IPS-15b (cell line): ENCODE measurements around the gene AARSD1.

Source experiments
- H3K27me3 ChIP-seq: one replicate; pipeline ENCODE4 v1.6.1; 2013; ENCODE audit warnings: low read length; ENCODE audit not compliant: control insufficient read depth, insufficient read depth
- H3K36me3 ChIP-seq: one replicate; pipeline ENCODE4 v1.6.1; 2013; ENCODE audit warnings: low read length; ENCODE audit not compliant: control insufficient read depth, insufficient read depth
- H3K4me1 ChIP-seq: one replicate; pipeline ENCODE4 v1.6.1; 2013; ENCODE audit warnings: mild to moderate bottlenecking, low read length; ENCODE audit not compliant: control insufficient read depth, insufficient read depth
- H3K4me3 ChIP-seq: one replicate; pipeline ENCODE4 v1.5.1; 2013; ENCODE audit warnings: low read depth, low read length
- H3K9ac ChIP-seq: one replicate; pipeline ENCODE4 v1.6.1; 2013; ENCODE audit warnings: low read depth, mild to moderate bottlenecking, low read length
- H3K9me3 ChIP-seq: one replicate; pipeline ENCODE4 v1.6.1; 2013; ENCODE audit warnings: mild to moderate bottlenecking, low read length; ENCODE audit not compliant: control insufficient read depth, insufficient read depth

Gene AARSD1

GRCh38 chr17:42913981-42914617 is 50.2 kb downstream of the AARSD1 start:
- Histone ChIP-seq H3K27me3 (no peaks in the 10 kb centered on the region), H3K4me1 (peaks cover 5% of the 10 kb centered on the region), H3K9me3 (no peaks in the 10 kb centered on the region), H3K4me3 (no peak overlapping the region), H3K9ac (no peak overlapping the region), H3K36me3 (no peaks in the 10 kb centered on the region)

DNA sequence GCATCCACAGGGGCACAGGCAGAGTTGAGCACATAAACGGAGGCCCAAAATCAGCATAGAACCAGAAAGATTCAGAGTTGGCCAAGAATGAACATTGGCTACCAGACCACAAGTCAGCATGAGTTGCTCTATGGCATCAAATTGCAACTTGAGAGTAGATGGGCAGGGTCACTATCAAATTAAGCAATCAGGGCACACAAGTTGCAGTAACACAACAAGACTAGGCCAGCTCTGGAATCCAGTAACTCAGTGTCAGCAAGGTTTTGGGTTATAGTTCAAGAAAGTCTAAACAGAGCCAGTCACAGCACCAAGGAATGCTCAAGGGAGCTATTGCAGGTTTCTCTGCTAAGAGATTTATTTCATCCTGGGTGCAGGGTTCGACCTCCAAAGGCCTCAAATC is 50.7 kb downstream of the AARSD1 start:
- Histone ChIP-seq H3K4me1 (peaks cover 5% of the 10 kb centered on the region), H3K36me3 (no peaks in the 10 kb centered on the region), H3K9ac (no peak overlapping the region), H3K27me3 (no peaks in the 10 kb centered on the region), H3K4me3 (no peak overlapping the region), H3K9me3 (no peaks in the 10 kb centered on the region)

- H3K9ac ChIP-seq = no peak overlapping the region
- no peaks in the 10 kb centered on the region for H3K36me3 ChIP-seq
- H3K4me1 ChIP-seq = peaks cover 2% of the 10 kb centered on the region
- H3K27me3 ChIP-seq = no peaks in the 10 kb centered on the region
- no peaks in the 10 kb centered on the region for H3K9me3 ChIP-seq
- H3K4me3 ChIP-seq = no peak overlapping the region
Observed at GRCh38 chr17:42908872-42909700, 55.2 kb downstream of the AARSD1 start.

GRCh38 chr17:42906772-42907446 is 57.3 kb downstream of the AARSD1 start:
- Histone ChIP-seq H3K9me3 (no peaks in the 10 kb centered on the region), H3K27me3 (no peaks in the 10 kb centered on the region), H3K4me3 (no peak overlapping the region), H3K4me1 (no peaks in the 10 kb centered on the region), H3K9ac (no peak overlapping the region), H3K36me3 (no peaks in the 10 kb centered on the region)

DNA sequence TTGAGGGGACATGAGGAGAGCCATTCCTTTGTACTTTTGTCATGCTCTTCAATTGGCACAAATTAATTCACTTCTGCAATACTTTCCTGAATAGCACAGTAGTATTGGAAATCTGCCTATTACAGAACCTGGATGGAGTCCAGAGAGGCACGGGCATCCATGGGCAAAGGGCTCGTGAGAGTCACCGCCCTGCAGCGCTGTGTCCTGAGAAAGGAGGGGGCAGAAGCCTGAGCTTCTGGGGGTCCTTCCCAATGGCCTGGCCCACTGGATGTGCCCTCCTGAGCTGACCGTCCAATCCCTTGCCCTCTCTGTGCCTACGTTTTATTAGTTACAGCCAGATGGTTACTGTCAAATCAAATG is 60.2 kb downstream of the AARSD1 start:
- H3K27me3 ChIP-seq = no peaks in the 10 kb centered on the region
- no peak overlapping the region for H3K9ac ChIP-seq
- no peaks in the 10 kb centered on the region for H3K9me3 ChIP-seq
- no peaks in the 10 kb centered on the region for H3K4me1 ChIP-seq
- H3K4me3 ChIP-seq = no peak overlapping the region
- no peaks in the 10 kb centered on the region for H3K36me3 ChIP-seq

DNA sequence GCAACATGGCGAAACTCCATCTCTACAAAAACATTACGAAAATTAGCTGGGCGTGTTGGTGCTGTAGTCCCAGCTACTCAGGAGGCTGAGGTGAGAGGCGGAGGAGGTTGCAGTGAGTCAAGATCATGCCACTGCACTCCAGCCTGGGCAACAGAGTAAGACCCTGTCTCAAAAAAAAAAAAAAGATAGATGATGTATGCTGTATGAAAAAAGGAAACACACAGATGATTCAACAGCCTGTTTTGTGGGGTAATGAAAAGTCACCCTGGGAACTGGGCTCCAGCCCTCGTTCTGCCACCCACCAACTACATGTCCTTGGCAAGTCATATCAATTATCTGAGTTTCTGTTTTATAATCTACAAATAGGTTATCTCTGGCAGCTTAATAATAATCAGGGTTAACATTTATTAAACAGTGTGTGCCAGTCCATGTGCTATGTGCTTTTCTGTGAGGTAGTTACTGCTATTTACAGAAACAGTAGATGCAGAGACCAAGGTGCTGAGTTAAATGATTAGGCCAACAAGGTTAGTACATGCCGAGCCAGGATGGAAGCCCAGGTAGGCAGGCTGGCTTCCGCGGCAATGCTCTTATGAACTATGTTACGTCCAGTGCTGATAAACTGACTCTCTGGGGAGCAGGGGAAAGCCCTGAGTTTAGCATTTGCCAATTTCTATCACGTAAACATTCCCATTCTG is 62.6 kb downstream of the AARSD1 start:
- H3K36me3 ChIP-seq = no peaks in the 10 kb centered on the region
- no peaks in the 10 kb centered on the region for H3K9me3 ChIP-seq
- H3K4me3 ChIP-seq = no peak overlapping the region
- no peaks in the 10 kb centered on the region for H3K4me1 ChIP-seq
- H3K9ac ChIP-seq = no peak overlapping the region
- no peaks in the 10 kb centered on the region for H3K27me3 ChIP-seq
